SH-SY5Y (cell line): ENCODE data around the gene TSC2.

Source experiments
- GATA2 ChIP-seq: IDR thresholded peaks from 2 replicates; pipeline ENCODE4 v1.6.1; 2011; ENCODE audit warnings: mild to moderate bottlenecking, low read depth, low read length
- GATA3 ChIP-seq: IDR thresholded peaks from 2 replicates; pipeline ENCODE4 v1.6.1; 2011; ENCODE audit warnings: low read depth, mild to moderate bottlenecking, low read length, moderate library complexity

DNA sequence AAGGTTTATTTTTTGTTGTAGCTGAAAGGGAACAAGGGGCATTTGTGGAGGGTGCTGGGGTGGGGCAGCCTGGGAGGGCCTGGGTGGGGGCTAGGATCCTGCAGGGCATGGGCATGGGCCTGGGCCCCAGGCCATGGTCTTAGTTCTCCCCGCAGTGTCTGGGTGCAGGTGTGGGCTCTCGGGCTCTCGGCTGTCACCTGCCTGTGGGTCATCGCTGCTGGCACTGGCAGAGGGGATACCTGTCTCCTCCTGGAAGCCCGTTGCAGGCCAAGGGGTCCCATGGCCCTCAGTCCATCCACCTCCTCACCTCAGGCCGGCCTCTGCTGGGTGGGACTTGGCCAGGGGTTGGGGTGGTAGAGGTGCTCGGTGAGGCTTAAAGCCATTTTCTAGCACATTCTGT is 30.3 kb downstream of the TSC2 start:
- TF ChIP-seq GATA2 (no peak), GATA3 (no peak)
